Spleen (tissue), 7 donors: ENCODE data around the gene MYD88.

Experiments
- POLR2A ChIP-seq, 3 donors: fragments of 450-650 bp; IDR thresholded peaks; one replicate each; pipeline ENCODE4 v1.5.1; 2017; ENCODE audit warnings: antibody characterized with exemption in 3 of 3, mild to moderate bottlenecking in 1 of 3
- TF ChIP-seq, protein P1 (sequence below), 11 experiments: fragments of 200-600 bp in 7 of 11; fragments of 450-650 bp in 4 of 11; sonication (generic) in 4 of 11; IDR thresholded peaks in 8 of 11; conservative IDR thresholded peaks in 3 of 11; 1 replicate in 7 of 11; 2 replicates in 4 of 11; pipeline versions ENCODE4 v1.4.0 to v1.8.0; 2016 to 2021; ENCODE audit warnings: antibody characterized with exemption in 11 of 11, inconsistent platforms in 4 of 11, mild to moderate bottlenecking in 1 of 11
- donor health status: DM: no; HTN: no; CAD: no; lungs with moderate emphysema.
- donor health status: DM: no; HTN: no; CAD: no.
- donor health status: DM: no; HTN: no; CAD: no.

GRCh38 chr3:38136393-38136776, 2.1 kb upstream of the MYD88 start:
- TF ChIP-seq, protein P1, sequence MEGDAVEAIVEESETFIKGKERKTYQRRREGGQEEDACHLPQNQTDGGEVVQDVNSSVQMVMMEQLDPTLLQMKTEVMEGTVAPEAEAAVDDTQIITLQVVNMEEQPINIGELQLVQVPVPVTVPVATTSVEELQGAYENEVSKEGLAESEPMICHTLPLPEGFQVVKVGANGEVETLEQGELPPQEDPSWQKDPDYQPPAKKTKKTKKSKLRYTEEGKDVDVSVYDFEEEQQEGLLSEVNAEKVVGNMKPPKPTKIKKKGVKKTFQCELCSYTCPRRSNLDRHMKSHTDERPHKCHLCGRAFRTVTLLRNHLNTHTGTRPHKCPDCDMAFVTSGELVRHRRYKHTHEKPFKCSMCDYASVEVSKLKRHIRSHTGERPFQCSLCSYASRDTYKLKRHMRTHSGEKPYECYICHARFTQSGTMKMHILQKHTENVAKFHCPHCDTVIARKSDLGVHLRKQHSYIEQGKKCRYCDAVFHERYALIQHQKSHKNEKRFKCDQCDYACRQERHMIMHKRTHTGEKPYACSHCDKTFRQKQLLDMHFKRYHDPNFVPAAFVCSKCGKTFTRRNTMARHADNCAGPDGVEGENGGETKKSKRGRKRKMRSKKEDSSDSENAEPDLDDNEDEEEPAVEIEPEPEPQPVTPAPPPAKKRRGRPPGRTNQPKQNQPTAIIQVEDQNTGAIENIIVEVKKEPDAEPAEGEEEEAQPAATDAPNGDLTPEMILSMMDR (IDR thresholded peaks at IDR 0.05 in 8 of 11, conservative IDR thresholded peaks at IDR 0.05 in 3 of 11): no peak
- TF ChIP-seq POLR2A (IDR thresholded peaks at IDR 0.05): no peak
